Measurements from ENCODE around the gene MMEL1.

The MMEL1 gene

DNA sequence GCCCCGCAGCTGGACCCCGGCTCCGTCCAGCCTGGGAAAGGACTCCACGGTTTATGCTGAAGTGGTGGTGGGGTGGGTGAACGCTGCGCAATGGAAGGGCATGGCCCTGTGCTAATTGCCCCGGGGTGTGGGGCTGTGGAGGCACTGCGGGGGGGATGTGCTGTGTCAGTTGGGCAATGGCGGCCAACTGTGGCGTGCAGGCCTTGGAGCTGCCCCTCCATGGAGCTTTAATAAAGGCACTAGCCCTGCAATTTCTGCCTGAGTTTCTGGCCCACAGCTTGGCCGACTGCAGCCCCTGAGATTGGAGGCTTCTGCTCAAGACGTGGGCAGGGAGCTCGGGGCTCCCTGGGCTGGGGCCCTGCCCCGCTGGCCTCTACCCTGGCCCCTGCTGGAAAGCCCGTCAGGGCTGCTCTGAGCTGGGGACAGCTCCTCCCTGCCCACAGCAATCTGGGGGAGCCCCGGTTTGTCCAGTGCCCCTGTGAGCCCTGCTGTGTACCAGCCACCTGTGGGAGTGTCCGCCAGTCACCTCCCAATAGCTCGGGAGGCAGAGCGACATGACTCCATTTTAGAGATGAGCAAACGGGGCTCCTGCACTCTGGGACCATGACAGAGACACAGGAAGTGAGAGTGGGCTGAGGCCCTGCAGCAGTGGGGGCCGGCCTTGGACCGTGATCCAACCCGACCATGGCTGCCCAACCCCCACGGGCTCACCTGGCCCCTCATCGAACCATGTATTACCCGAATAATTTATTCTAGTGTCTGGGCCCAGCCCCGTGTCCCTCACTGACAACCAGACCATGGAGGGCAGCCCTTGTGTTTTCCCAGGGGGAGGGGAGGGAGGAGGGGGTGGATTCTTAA, 85.4 kb downstream of the MMEL1 start (continued):
- no peak for TF ChIP-seq ZNF202 (tag by site-specific recombination; IDR thresholded peaks at IDR 0.05; ENCODE audit: borderline replicate concordance)
- TF ChIP-seq TRIM28 (IDR thresholded peaks at IDR 0.05; ENCODE audit: borderline replicate concordance, low read length): no peak
- peak; percentile 2; the same call in 1 of the 2 replicates for TF ChIP-seq ZNF366 (tag by site-specific recombination; conservative IDR thresholded peaks at IDR 0.05)
- no peak for TF ChIP-seq PRDM1 (tag by site-specific recombination; IDR thresholded peaks at IDR 0.05)
- TF ChIP-seq ZNF404 (tag by site-specific recombination; IDR thresholded peaks at IDR 0.05): no peak
- no peak for TF ChIP-seq ZSCAN23 (tag by site-specific recombination; IDR thresholded peaks at IDR 0.05)
- no peak for TF ChIP-seq ZNF624 (tag by site-specific recombination; IDR thresholded peaks at IDR 0.05)
- no peak for TF ChIP-seq OVOL3 (tag by site-specific recombination; IDR thresholded peaks at IDR 0.05)
- TF ChIP-seq, protein P1, sequence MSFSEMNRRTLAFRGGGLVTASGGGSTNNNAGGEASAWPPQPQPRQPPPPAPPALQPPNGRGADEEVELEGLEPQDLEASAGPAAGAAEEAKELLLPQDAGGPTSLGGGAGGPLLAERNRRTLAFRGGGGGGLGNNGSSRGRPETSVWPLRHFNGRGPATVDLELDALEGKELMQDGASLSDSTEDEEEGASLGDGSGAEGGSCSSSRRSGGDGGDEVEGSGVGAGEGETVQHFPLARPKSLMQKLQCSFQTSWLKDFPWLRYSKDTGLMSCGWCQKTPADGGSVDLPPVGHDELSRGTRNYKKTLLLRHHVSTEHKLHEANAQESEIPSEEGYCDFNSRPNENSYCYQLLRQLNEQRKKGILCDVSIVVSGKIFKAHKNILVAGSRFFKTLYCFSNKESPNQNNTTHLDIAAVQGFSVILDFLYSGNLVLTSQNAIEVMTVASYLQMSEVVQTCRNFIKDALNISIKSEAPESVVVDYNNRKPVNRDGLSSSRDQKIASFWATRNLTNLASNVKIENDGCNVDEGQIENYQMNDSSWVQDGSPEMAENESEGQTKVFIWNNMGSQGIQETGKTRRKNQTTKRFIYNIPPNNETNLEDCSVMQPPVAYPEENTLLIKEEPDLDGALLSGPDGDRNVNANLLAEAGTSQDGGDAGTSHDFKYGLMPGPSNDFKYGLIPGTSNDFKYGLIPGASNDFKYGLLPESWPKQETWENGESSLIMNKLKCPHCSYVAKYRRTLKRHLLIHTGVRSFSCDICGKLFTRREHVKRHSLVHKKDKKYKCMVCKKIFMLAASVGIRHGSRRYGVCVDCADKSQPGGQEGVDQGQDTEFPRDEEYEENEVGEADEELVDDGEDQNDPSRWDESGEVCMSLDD (tag by site-specific recombination; IDR thresholded peaks at IDR 0.05): no peak; the same call in 1 of the 2 replicates
- TF ChIP-seq ZNF391 (tag by site-specific recombination; IDR thresholded peaks at IDR 0.05; ENCODE audit: borderline replicate concordance, low read depth): 0 out of 2 replicates have a peak, but pooled peaks have one; percentile 44
- TF ChIP-seq, protein P2, sequence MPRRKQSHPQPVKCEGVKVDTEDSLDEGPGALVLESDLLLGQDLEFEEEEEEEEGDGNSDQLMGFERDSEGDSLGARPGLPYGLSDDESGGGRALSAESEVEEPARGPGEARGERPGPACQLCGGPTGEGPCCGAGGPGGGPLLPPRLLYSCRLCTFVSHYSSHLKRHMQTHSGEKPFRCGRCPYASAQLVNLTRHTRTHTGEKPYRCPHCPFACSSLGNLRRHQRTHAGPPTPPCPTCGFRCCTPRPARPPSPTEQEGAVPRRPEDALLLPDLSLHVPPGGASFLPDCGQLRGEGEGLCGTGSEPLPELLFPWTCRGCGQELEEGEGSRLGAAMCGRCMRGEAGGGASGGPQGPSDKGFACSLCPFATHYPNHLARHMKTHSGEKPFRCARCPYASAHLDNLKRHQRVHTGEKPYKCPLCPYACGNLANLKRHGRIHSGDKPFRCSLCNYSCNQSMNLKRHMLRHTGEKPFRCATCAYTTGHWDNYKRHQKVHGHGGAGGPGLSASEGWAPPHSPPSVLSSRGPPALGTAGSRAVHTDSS (tag by site-specific recombination; IDR thresholded peaks at IDR 0.05): no peak
- TF ChIP-seq, protein P3, sequence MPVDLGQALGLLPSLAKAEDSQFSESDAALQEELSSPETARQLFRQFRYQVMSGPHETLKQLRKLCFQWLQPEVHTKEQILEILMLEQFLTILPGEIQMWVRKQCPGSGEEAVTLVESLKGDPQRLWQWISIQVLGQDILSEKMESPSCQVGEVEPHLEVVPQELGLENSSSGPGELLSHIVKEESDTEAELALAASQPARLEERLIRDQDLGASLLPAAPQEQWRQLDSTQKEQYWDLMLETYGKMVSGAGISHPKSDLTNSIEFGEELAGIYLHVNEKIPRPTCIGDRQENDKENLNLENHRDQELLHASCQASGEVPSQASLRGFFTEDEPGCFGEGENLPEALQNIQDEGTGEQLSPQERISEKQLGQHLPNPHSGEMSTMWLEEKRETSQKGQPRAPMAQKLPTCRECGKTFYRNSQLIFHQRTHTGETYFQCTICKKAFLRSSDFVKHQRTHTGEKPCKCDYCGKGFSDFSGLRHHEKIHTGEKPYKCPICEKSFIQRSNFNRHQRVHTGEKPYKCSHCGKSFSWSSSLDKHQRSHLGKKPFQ (tag by site-specific recombination; IDR thresholded peaks at IDR 0.05): 0 out of 2 replicates have a peak, but pooled peaks have one; percentile 35
- TF ChIP-seq KLF1 (tag by site-specific recombination; IDR thresholded peaks at IDR 0.05): peak; percentile 18; the same call in 1 of the 2 replicates
- no peak for TF ChIP-seq ZNF311 (tag by site-specific recombination; IDR thresholded peaks at IDR 0.05; ENCODE audit: borderline replicate concordance)
- TF ChIP-seq, protein P4, sequence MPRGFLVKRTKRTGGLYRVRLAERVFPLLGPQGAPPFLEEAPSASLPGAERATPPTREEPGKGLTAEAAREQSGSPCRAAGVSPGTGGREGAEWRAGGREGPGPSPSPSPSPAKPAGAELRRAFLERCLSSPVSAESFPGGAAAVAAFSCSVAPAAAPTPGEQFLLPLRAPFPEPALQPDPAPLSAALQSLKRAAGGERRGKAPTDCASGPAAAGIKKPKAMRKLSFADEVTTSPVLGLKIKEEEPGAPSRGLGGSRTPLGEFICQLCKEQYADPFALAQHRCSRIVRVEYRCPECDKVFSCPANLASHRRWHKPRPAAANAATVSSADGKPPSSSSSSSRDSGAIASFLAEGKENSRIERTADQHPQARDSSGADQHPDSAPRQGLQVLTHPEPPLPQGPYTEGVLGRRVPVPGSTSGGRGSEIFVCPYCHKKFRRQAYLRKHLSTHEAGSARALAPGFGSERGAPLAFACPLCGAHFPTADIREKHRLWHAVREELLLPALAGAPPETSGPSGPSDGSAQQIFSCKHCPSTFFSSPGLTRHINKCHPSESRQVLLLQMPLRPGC (tag by site-specific recombination; IDR thresholded peaks at IDR 0.05): 0 out of 2 replicates have a peak, but pooled peaks have one; percentile 22
- TF ChIP-seq ZEB2 (tag by site-specific recombination; IDR thresholded peaks at IDR 0.05): peak; percentile 6; the same call in 1 of the 2 replicates
- TF ChIP-seq, protein P5, sequence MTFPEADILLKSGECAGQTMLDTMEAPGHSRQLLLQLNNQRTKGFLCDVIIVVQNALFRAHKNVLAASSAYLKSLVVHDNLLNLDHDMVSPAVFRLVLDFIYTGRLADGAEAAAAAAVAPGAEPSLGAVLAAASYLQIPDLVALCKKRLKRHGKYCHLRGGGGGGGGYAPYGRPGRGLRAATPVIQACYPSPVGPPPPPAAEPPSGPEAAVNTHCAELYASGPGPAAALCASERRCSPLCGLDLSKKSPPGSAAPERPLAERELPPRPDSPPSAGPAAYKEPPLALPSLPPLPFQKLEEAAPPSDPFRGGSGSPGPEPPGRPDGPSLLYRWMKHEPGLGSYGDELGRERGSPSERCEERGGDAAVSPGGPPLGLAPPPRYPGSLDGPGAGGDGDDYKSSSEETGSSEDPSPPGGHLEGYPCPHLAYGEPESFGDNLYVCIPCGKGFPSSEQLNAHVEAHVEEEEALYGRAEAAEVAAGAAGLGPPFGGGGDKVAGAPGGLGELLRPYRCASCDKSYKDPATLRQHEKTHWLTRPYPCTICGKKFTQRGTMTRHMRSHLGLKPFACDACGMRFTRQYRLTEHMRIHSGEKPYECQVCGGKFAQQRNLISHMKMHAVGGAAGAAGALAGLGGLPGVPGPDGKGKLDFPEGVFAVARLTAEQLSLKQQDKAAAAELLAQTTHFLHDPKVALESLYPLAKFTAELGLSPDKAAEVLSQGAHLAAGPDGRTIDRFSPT (tag by site-specific recombination; IDR thresholded peaks at IDR 0.05): peak; percentile 88; the same call in 1 of the 2 replicates
